T-helper 2 cell treated with Interferon-gamma antibody and Interleukin-4, amounts not matched to agents 5 μg/mL and 100 μg/mL, for 36 hours (primary cell): Measurements from ENCODE around the gene TWSG1.
A peak's percentile ranks its signal among the peaks of the same experiment; 100 is the strongest.
"Not testable (repeated sequence)": the region's sequence is repeated elsewhere in the genome, so short reads cannot be mapped to it uniquely, and the experiment has no call there.

Source experiments
- DNase-seq: peaks from one replicate; pipeline ENCODE4 v3.0.0; 2021; ENCODE audit warnings: low spot score
- H3K27ac Mint-ChIP-seq: one replicate; pipeline ENCODE4 v1.8.0; 2021; ENCODE audit warnings: mild to moderate bottlenecking, mixed read lengths
- H3K27me3 Mint-ChIP-seq: one replicate; pipeline ENCODE4 v1.8.0; 2021; ENCODE audit warnings: low read depth, mixed read lengths
- H3K36me3 Mint-ChIP-seq: one replicate; pipeline ENCODE4 v1.8.0; 2021; ENCODE audit warnings: low read depth, mixed read lengths
- H3K4me1 Mint-ChIP-seq: one replicate; pipeline ENCODE4 v1.8.0; 2021; ENCODE audit warnings: low read depth, mixed read lengths
- H3K4me3 Mint-ChIP-seq: one replicate; pipeline ENCODE4 v1.8.0; 2022; ENCODE audit warnings: mild to moderate bottlenecking, moderate library complexity, mixed read lengths
- H3K9me3 Mint-ChIP-seq: one replicate; pipeline ENCODE4 v1.8.0; 2021; ENCODE audit warnings: mixed read lengths

The TWSG1 gene

DNA sequence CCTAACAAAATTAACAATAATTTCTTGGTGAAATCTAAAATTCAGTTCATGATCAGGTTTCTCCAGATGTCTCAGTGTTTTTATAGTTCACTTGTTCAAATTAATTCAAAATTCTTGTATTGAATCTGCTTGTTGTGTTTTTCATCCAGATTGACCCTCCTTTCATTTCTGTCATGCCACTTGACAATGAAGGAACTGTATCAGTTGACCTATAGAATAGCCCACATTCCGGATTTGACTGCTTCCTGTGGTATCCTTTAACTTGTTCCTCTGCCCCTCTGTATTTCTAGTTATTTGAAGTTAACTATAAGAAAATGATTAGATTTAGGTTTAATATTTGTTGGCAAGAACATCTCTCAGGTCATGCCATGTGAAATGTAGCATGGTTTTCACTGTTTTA is 53.3 kb downstream of the TWSG1 start:
- H3K36me3 Mint-ChIP-seq = peaks cover 4% of the 10 kb centered on the region
- H3K27me3 Mint-ChIP-seq = no peaks in the 10 kb centered on the region
- peaks cover 17% of the 10 kb centered on the region for H3K9me3 Mint-ChIP-seq
- DNase-seq = no peak
- no peaks in the 10 kb centered on the region for H3K4me1 Mint-ChIP-seq
- no peak overlapping the region for H3K27ac Mint-ChIP-seq
- H3K4me3 Mint-ChIP-seq = no peak overlapping the region

DNA sequence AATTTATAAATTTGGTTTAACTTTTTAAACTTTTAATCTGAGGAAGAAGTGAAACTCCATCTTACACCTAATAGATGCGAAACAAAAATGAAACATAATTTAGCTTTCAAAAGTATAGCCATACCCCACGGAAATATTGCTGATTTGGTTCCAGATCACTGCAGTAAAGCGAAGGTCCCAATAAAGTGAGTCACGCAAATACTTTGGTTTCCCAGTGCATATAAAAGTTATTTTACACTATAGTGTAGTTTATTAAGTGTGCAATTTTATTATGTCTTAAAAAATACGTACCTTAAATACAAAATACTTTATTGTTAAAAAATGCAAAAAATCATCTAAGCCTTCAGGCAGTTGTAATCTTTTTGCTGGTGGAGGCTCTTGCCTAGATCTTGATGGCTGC is 55.1 kb downstream of the TWSG1 start:
- no peak for DNase-seq
- Mint-ChIP-seq H3K27ac (no peak overlapping the region), H3K36me3 (peaks cover 4% of the 10 kb centered on the region), H3K27me3 (no peaks in the 10 kb centered on the region), H3K4me1 (no peaks in the 10 kb centered on the region), H3K9me3 (peaks cover 17% of the 10 kb centered on the region), H3K4me3 (no peak overlapping the region)

DNA sequence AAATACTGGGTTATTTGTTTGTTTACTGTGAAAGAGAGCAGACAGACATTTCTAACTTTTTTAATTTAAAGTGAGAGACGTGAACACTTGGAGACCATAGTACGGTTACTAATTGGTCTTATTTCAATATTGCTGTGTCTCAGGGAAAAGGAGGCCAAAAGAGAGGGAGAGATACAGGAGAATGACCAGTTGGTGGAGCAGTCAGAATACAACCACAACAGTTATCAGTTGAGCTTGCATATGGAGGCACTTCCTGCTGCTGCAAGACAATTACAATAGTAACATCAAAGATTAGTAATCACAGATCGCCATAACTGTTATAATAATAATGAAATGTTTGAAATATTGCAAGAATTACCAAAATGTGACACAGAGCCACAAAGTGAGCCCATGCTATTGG is 58.2 kb downstream of the TWSG1 start:
- Mint-ChIP-seq H3K27ac (no peak overlapping the region), H3K4me3 (no peak overlapping the region), H3K9me3 (peaks cover 17% of the 10 kb centered on the region), H3K4me1 (no peaks in the 10 kb centered on the region), H3K36me3 (peaks cover 8% of the 10 kb centered on the region), H3K27me3 (no peaks in the 10 kb centered on the region)
- no peak for DNase-seq

DNA sequence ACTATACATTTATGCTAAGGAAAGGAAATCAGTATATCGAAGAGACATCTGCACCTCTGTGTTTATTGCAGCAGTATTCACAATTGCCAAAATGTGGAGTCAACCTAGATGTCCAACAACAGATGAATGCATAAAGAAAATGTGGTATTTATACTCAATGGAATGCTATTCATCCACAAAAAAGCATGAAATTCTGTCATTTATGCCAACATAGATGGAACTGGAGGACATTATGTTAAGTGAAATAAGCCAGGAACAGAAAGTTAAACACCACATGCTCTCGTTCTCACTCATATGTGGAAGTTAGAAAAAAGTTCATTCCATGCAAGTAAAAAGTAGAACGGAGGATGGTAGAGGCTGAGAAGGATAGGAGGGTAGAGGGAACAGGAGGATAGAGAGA is 59.5 kb downstream of the TWSG1 start:
- H3K9me3 Mint-ChIP-seq = peaks cover 17% of the 10 kb centered on the region
- no peak overlapping the region for H3K27ac Mint-ChIP-seq
- H3K36me3 Mint-ChIP-seq = peaks cover 8% of the 10 kb centered on the region
- no peak overlapping the region for H3K4me3 Mint-ChIP-seq
- H3K27me3 Mint-ChIP-seq = no peaks in the 10 kb centered on the region
- DNase-seq = no peak
- H3K4me1 Mint-ChIP-seq = no peaks in the 10 kb centered on the region

DNA sequence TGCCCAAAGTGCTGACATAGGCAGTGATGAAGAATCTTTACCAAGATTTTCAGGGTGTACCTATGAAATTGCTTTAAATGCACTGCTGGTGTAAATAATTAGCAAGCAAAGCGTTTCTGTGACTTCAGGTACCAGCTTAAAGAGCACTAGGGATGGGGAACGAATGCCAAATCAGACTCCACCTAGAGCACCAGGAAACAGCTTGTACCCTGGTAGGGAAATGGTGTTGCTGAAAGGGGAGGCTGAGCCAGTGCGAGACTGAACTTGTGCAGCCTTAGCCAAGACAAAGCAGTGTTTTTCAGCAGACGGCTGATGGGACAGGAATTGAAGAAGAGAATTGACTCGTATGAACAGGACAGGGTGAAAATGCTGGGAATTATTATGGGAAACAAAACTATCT is 65.6 kb downstream of the TWSG1 start:
- no peaks in the 10 kb centered on the region for H3K9me3 Mint-ChIP-seq
- H3K4me3 Mint-ChIP-seq = no peak overlapping the region
- no peak for DNase-seq
- no peak overlapping the region for H3K27ac Mint-ChIP-seq
- H3K36me3 Mint-ChIP-seq = peaks cover 3% of the 10 kb centered on the region
- peaks cover 4% of the 10 kb centered on the region for H3K27me3 Mint-ChIP-seq
- peaks cover 9% of the 10 kb centered on the region for H3K4me1 Mint-ChIP-seq

DNA sequence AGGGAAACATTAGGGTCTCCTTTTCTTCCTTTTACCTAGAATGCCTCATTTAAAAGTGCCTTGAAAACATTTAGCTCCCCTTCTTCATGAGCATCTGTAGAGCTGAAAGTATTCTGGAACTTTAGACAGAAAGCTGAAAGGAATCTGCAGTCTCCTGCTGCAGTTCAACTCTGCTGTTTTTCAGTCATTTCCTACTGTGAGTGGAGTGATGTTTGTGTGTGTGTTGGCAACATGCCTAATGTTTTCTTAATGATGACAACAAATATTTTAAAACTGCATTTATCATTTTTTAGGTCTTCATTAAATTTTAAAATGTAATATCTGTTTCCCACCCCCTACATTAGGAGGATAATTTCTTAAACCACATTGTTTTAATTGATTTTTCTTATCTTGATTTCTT is 66.6 kb downstream of the TWSG1 start:
- Mint-ChIP-seq H3K4me3 (no peak overlapping the region), H3K27ac (no peak overlapping the region), H3K36me3 (peaks cover 3% of the 10 kb centered on the region), H3K27me3 (peaks cover 6% of the 10 kb centered on the region), H3K9me3 (no peaks in the 10 kb centered on the region), H3K4me1 (peaks cover 9% of the 10 kb centered on the region)
- DNase-seq = no peak

DNA sequence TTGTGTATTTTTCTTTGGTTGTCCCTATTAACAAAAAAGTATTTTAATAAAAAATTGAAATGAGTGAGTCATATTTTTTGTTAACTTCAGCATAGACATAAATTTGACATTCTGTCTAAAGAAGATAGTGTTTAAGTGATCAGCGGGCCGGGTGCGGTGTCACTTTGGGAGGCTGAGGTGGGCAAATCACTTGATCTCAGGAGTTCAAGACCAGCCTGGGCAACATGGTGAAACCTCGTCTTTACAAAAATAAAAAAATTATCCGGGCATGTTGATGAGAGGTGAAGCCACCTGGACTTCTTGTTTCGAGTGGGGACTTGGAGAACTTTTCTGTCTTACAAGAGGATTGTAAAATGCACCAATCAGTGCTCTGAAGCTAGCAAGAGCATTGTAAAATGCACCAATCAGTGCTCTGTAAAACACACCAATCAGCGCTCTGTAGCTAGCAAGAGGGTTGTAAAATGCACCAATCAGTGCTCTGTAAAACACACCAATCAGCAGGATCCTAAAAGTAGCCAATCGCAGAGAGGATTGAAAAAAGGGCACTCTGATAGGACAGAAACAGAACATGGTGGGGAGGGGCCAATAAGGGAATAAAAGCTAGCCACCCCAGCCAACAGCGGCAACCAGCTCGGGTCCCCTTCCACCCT is 67.9 kb downstream of the TWSG1 start:
- not testable (repeated sequence) for H3K36me3 Mint-ChIP-seq, H3K4me1 Mint-ChIP-seq, H3K9me3 Mint-ChIP-seq, H3K4me3 Mint-ChIP-seq, H3K27ac Mint-ChIP-seq, DNase-seq, H3K27me3 Mint-ChIP-seq

DNA sequence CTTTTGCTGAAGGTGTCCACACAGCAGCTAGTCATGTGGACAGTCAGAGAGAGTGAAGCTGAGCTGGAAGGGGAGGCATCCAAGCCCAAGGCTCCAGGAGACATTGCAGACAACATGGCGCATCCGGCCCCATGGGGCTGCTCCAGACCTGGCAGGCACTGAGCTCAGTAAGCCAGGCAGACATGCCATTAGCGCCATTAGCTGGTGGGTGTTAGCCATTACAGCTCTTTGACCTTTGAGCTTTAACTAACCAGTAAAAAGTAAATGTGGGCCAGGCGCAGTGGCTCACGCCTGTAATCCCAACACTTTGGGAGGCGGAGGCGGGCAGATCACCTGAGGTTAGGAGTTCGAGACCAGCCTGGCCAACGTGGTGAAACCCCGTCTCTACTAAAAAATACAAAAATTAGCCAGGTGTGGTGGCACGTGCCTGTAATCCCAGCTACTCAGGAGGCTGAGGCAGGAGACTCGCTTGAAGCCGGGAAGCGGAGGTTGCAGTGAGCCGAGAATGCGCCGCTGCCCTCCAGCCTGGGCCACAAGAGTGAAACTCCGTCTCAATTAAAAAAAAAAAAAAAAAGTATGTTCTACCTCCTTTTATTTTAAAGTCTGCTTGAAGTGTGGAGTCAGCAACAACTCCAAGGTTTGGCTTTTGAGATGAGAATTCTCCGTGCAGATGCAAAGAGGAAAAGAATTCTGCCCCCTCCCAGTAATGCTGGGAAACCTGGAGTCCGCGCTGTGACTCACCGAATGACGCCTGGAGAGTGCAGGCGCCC is 69.4 kb downstream of the TWSG1 start:
- H3K9me3 Mint-ChIP-seq = no peaks in the 10 kb centered on the region
- H3K36me3 Mint-ChIP-seq = no peaks in the 10 kb centered on the region
- no peak for DNase-seq
- H3K27ac Mint-ChIP-seq = no peak overlapping the region
- H3K27me3 Mint-ChIP-seq = peaks cover 7% of the 10 kb centered on the region
- peak overlapping the region; percentile 36 for H3K4me3 Mint-ChIP-seq
- H3K4me1 Mint-ChIP-seq = peaks cover 9% of the 10 kb centered on the region

DNA sequence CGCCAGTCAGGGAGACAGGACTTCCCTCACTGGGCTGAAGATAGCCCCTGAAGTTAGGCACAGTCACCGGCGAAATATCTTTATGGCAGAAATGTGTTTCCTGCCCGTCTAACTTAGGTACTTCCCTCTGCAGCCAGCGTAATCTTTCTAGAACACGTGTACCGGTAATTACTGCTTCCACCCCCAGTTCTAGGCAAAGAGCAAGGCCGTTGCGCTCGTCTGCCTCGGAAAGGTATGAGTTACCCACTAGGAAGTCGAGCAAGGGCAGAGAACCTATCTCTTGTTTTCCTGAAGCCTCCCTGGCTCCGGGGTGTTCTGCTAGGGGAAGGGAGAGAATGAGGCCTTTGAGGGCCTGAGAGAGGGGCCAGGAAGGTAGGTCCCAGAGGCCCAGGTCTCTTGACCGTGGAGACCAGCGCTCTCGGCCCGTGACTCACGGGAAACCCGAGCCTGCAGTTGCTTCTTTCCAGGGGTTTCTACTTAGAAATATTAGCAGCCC is 70.0 kb downstream of the TWSG1 start:
- H3K4me3 Mint-ChIP-seq = peak overlapping the region; percentile 36
- no peaks in the 10 kb centered on the region for H3K36me3 Mint-ChIP-seq
- H3K9me3 Mint-ChIP-seq = no peaks in the 10 kb centered on the region
- DNase-seq = no peak
- H3K4me1 Mint-ChIP-seq = peaks cover 9% of the 10 kb centered on the region
- no peak overlapping the region for H3K27ac Mint-ChIP-seq
- peaks cover 7% of the 10 kb centered on the region for H3K27me3 Mint-ChIP-seq

DNA sequence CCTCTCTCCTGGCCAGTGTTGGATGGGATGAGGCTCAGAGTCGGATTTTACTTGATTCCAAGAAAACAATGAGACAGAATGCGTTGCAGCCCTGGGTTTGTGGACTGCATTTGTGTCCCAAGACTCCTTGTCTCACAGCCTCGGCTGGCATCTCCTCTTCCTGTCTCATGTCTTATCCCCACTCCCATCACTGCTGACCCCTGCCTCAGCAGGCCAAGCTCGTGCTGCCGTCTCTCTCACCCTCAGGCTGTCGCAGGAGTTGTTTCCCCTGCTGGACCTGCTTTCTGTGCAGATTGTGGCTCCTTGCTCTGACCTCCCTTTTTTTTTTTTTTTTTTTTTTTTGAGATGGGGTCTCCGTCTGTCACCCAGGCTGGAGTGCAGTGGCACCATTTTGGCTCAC is 70.6 kb downstream of the TWSG1 start:
- DNase-seq = no peak
- peaks cover 9% of the 10 kb centered on the region for H3K27me3 Mint-ChIP-seq
- H3K9me3 Mint-ChIP-seq = peaks cover 3% of the 10 kb centered on the region
- H3K36me3 Mint-ChIP-seq = no peaks in the 10 kb centered on the region
- no peak overlapping the region for H3K4me3 Mint-ChIP-seq
- H3K27ac Mint-ChIP-seq = no peak overlapping the region
- H3K4me1 Mint-ChIP-seq = peaks cover 9% of the 10 kb centered on the region

DNA sequence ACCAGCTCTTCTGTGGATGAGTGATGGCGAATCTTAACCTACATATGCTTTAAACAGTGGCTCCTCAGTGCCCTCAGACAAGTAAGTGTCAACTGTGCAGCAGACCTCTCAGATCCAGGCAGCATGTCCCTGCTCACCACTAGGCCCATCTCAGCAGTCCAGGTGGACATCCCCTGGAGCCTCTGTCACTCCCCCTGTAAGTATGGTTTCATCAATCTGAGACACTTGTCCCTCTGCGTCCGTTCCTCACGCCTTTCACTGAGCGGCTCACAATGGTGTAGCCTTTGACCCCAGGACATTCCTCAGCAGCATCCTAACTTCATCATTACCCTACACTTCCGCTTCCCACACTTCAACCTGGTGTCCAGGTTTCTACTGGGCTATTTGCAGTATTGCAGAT is 71.4 kb downstream of the TWSG1 start:
- Mint-ChIP-seq H3K27me3 (peaks cover 13% of the 10 kb centered on the region), H3K36me3 (no peaks in the 10 kb centered on the region), H3K9me3 (peaks cover 9% of the 10 kb centered on the region), H3K27ac (no peak overlapping the region), H3K4me1 (peaks cover 9% of the 10 kb centered on the region), H3K4me3 (no peak overlapping the region)
- DNase-seq = no peak

DNA sequence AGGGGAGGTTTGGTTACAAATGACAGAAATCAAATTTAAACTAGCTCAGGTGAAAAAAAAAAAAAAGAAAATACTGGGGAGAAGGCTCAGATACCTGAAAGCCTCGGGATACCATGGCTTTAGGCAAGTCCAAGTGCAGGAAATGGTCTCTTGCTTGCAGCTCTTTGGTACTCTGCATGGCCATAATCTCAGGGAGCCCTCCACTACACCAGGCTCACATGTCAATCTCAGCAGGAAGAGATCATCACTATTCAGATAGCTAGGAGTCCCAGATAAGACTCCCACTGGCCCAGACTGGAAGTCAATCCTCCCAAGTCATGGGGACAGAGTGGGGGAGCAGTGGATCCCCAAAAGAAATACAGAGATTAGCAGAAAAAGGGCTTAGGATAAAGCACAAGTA is 75.9 kb downstream of the TWSG1 start:
- Mint-ChIP-seq H3K36me3 (no peaks in the 10 kb centered on the region), H3K4me3 (no peak overlapping the region), H3K27ac (no peak overlapping the region), H3K9me3 (peaks cover 9% of the 10 kb centered on the region), H3K27me3 (peaks cover 17% of the 10 kb centered on the region), H3K4me1 (no peaks in the 10 kb centered on the region)
- no peak for DNase-seq

DNA sequence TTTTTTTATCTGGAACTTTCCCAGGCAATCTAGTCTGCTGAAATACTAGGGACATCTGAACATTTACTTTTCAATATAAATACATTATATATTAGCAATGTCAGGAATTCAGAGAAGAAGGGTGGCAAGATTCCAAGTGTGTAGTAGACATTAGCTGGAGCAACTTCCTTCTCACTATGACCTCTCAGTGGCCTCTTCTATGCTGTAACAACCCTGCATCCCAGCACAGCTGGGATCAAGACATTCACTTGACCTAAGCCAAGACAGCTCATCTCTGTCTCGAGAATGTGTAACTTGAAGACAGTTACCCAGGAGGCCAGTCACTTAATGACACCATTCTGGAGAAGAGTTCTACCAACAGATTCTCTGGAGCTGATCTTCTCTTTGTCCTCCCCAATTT is 79.0 kb downstream of the TWSG1 start:
- Mint-ChIP-seq H3K36me3 (no peaks in the 10 kb centered on the region), H3K4me3 (no peak overlapping the region), H3K27me3 (peaks cover 14% of the 10 kb centered on the region), H3K9me3 (peaks cover 9% of the 10 kb centered on the region), H3K27ac (no peak overlapping the region), H3K4me1 (no peaks in the 10 kb centered on the region)
- no peak for DNase-seq

DNA sequence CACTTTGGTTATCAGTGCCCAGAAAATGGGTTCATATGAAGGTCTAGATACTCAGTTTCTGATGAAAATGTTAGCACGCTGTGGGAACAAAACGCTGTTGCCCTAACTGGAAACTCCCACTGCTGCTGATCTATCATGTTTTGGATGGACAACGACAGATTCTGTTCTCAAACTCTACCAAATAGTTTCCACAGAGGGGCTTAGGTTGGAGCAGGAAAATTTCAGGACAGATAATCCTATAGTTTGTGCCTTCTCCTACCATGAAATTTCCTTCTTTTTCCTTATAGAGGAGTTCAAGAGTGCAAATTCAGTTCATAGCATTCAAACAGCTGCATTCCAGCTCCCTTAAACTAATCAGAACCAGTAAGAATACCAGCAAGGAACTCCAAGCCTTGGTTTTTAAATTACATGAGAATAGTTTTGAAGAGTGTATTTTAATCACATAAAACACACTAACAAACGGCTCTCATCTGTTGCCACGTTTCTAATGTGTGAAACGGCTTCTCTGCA is 82.0 kb downstream of the TWSG1 start:
- Mint-ChIP-seq H3K9me3 (no peaks in the 10 kb centered on the region), H3K27ac (no peak overlapping the region), H3K36me3 (no peaks in the 10 kb centered on the region), H3K27me3 (peaks cover 7% of the 10 kb centered on the region), H3K4me1 (no peaks in the 10 kb centered on the region), H3K4me3 (no peak overlapping the region)
- DNase-seq = no peak
